KBM-7 (cell line): ENCODE measurements around the gene MAP2K5.

Experiments used
- DNase-seq: peaks from one replicate; pipeline ENCODE4 v3.0.0-alpha.2; 2015
- in situ Hi-C: fragments of 300-500 bp; cut with MboI; formaldehyde crosslinking; loops from 2 replicates; pipeline ENCODE4 v1.14.3; 2020; ENCODE audit warnings: low sequenced_read_pairs, low pct_unique_long_range_greater_than_20kb, mixed read lengths

MAP2K5 gene

DNA sequence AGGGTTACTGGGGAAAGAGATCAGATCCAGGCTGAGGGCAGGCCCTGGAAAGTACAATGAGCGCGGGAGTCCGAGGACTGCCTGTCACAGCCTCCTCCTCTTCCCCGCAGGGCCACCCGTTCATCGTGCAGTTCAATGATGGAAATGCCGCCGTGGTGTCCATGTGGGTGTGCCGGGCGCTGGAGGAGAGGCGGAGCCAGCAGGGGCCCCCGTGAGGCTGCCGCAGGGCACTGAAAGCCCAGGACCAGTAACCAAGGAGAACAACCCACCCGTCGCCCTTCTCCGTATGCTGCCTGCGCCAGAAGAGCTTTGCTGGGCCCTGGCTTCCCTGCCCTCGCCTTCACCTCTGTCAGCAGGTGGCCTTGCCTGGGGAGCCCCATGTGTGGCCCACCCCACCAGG, 264.0 kb downstream of the MAP2K5 start:
- DNase-seq = no peak
- in situ Hi-C loops = no loop called here

DNA sequence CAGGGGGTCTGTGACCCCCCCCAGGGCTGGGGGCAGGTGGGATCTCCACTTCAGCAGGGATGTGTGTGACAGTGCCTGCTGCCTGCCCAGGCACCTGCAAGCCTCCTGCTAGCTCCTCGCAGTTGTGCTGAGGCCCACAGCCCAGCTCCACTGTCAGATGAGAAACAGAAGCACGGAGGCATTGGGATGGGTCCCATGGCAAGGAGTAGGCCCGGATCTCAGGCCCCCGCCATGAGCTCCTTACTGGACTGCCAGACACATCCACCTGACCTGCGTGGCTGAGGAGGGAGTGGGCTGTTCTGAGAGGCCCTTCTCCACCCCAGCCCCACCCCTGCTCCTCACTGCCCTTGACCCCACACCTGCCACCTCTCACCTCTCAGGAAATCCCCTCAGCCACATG, 264.6 kb downstream of the MAP2K5 start:
- no peak for DNase-seq
- in situ Hi-C loops = no loop called here

DNA sequence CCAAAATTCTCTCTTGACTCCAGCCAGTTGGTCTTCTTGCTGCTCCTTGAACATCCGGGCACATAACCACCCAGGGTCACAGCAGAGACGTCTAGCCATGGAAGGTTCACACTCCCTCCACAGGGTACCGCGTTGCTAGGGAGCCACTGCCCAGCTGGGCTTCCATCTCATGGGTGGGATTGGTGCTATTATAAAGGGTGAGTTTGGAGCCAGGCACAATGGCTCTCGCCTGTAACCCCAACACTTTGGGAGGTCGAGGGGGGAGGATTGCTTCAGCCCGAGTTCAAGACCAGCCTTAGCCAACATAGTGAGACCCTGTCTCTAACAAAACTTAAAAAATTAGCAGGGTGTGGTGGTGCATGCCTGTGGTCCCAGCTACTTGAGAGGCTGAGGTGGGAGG, 265.3 kb downstream of the MAP2K5 start:
- DNase-seq = no peak
- in situ Hi-C loops = no loop called here

DNA sequence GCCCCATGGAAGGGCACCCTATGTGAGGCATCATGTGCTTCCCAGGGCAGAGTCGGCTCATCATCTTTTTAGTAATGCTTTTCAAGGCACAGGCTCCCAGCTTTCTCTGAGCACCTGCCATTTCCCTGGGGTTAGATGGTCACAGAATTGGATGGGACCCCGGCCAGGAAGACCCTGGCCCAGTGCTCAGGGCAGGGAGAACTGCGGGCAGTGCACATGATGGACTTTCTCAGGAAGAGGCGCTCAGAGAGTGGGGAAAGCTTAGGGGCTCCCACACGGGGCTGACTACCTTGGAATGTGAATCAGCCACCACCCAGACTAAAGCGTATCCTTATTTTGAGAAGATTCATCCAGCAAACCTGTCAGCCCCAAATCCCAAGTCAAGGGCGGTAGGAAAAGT, 266.3 kb downstream of the MAP2K5 start:
- no peak for DNase-seq
- in situ Hi-C loops = no loop called here

DNA sequence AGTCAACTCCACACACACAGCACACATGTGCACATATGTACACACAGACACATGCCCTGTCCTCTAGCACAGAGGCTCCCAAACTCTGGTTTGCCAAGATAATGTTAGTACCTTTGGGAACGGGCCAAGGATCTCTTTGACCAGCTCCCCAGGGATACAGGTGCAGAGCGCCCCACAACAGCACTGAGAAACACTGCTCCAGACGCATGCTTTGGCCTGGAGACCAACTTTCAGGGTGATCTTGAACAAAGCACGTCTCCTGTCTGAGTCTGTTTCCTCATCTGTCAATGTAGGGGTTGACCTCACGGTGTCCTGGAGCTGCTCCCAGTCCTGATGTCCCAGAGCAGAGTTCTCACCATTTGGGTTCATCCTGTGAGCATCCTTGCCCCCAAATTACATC, 266.9 kb downstream of the MAP2K5 start:
- in situ Hi-C loops = no loop called here
- DNase-seq = no peak

DNA sequence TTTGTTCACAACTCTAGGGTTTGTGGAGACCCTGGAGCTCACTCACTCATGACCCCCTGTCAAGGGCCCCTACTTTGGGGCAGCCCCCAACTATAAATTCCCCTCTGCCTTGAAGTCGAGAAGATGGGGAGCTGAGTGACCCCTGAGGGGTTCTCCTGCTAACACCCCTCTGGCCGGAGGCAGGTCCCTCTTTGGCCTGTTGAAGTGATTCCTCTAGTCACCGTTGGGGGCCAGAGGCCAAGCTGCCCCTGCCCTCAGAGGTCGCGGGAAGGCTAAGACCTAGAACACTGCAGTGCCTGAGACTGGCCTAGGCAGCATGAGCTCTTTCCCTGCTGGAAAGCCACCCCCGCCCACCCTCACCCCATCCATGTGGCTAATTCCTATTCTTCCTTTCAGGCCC, 267.4 kb downstream of the MAP2K5 start:
- in situ Hi-C loops = no loop called here
- DNase-seq = no peak

DNA sequence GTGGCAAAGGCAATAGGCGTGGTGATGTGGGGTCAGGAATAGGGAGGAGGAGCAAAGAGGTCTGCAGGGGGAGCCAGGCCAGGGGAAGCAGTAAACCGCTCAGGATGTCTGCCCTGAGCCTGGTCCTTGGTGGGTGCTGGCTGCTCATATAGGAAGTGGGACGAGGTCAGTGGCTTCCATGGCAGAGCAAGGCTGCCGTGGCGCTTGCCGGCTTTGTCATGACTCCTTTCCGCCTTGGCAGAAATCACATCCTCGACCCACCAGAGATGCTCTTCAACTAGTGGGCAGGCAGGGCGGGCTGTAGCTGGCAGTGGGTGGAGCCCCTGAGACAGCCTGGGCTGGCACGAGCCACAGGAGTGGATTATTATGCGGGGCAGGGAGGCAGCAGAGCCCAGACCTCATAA, 269.7 kb downstream of the MAP2K5 start:
- in situ Hi-C loops = no loop called here
- no peak for DNase-seq

DNA sequence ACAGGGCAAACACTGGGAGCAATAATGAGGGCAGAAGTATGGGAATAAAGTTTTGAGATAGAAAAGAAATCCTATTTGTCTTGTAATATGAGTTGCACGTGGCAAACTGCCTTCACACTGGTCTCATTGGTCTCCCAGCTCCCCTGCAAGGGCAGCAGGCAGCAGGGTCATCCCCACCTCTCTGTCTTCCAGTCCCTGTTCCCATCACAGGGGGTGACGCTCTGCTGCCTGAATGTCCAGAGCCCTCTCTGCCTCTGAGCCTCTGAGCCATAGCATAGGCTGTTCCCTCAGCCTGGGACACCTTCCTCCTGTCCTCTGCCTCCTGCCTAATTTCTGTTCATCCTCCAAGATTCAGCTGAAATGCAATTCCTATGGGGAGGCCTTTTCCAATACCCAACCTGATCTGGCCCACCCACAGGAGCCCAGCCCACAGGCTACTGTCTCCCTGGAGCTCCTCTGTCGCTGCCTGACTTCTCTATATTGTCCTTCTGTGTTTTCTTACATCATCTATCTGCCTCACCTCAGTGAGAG, 270.7 kb downstream of the MAP2K5 start:
- no peak for DNase-seq
- in situ Hi-C loops = no loop called here

DNA sequence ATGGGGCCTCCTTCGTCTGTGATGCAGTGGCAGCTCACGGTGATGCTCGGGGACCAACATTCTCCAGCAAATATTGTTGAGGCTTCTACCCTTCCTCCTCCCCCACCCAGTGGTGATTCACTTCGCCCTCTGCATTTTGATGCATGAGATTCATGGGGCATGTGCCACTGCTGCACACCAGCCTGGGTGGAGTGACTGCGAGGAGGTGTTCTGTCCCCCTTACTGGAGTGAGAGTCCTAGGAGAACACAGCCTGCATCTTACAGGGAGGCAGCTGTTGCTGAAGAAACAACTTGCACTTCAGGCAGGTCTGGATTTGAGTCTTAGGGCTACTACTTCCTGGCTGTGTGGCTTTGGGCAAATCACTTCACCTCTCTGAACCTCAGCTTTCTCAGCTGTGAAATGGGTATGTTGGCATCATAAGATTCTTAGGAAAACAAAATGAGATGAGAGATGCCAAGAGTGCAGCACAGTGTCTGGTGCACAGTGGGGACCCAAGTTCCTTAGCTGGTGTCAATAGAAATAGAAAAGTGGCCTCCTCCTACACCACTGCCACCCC, 272.6 kb downstream of the MAP2K5 start:
- in situ Hi-C loops = no loop called here
- DNase-seq = no peak

DNA sequence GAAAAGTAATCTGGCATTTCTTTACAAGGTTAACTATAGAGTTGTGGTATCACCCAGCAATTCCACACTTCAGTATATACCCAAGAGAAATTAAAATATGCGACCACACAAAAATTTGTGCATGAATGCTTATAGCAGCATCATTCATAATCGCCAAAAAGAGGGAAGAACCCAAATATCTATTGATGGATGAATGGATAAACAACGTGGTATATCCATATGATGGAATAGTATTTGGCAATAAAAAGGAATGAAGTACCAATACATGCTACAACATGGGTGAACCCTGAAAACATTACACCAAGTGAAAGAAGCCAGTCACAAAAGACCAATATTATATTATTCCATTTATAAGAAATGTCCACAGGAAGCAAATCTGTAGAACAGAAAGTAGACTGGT, 274.2 kb downstream of the MAP2K5 start:
- DNase-seq = no peak
- in situ Hi-C loops = no loop called here

DNA sequence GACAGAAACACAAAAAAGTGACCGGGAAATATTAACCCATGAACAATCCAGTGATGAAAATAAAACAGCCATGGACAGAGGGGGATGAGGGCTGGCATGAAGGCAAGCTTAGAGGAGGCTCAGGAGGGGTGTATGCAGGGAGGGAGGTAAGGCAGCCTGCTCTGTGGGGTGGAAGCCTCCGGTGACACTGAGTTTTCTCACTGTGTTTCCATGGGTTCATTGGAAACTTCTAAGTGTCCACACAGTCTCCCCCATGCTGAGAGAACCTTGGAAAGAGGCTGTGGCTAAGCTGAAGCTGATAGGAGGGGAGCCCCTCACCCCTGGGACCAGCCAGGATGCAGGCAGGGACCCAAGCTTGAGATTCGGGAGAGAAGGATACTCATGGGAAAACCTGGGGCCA, 276.0 kb downstream of the MAP2K5 start:
- DNase-seq = no peak
- in situ Hi-C loops = no loop called here

DNA sequence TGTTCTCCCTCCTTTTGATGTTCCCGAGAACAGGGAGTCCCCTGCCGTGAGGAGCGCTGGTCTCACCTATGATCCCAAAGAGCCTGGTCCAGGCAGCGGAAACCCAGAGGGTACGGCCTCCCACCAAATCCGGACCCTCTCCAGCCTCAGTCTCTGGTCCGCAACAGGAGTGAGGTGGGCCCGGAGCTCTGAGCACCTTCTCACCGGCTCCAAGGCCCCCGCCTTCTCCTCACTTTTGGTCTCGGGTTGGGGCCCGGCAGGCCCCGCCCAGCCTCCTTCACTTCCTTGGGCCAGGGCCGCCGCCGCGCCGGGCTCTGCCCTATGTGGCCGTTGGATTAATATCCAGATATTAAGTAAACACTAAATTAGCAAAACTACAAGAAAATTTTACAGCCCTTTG, 277.1 kb downstream of the MAP2K5 start:
- in situ Hi-C loops = no loop called here
- DNase-seq = no peak

DNA sequence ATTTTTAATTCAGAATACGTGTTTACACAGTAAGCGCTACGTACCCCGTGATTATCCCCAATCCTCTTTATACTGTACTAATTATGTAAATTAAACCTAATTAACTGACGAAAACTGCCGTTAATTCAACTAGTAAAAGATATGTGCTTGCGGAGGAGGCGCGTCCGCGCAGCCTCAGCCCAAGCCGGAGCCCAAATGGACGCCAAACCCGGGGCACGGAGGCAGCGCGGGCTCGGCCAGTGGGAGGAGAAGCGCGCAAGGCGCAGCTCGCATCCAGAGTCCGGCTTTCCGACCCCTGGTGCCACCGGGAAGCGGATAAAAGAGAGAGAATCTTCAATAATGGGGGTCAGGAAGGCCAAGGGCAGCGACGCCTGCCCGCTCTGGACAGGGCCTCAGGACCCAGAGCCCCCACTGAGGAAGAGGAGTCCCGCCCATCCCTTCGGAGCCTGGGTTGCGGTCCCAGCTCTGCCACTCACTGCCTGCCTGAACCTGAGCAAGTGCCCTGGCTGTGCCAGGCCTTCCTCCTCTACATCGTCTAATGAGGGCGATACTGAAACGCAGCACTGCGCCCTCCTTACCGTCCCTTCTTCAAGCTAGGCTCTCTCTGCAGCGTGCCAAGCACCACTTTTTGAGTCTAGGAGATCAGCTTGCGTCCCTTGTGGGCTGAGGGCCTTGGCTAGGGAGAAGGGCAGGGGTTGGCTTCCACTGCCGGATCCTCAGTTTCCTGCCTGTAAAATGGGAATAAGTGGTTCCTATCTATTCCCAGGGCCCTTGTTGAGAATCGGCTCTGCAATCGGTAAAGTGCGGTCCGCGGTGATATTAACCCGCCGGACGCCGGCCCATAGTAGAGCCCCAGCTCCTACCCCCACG, 277.9 kb downstream of the MAP2K5 start:
- in situ Hi-C loops = no loop called here
- no peak for DNase-seq

DNA sequence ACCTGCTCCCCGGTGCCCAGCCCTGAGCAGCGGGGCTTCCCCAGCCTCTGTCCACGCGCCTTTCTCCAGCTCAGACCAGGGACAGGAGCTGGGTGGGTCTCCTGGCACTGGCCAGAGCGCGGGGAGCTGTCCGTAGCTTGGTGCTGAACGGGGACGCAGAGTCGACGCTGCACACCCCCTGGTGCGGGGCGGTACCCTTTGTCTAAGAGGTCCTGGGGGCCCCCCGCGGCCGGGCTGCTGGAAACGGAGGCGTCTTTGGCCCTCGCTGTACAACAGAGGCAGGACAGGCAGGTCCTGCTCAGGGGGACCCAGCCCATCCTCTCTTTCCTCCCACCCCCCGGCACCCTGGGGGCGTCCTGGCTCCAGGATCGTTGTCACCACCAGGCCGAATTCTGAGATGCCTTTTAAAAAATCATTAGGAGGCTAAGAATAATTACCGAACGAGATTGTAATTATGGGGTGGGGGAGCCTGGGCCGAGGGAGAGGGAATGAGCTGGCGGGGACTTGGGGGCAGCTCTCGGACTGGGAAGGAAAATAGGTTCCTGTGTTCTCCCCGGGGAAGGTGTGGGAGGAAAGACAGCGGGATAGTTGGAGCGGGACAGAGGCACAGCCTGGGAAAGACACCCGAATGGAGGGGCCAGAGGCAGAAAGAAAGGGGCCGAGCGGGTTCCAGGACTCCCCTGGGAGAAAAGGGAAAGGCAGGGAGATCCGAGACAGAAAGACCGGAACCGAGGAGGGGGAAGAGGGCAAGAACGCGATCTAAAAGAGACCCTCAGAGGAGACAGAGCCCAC, 278.7 kb downstream of the MAP2K5 start:
- peak; percentile 64 for DNase-seq
- in situ Hi-C loops = no loop called here

DNA sequence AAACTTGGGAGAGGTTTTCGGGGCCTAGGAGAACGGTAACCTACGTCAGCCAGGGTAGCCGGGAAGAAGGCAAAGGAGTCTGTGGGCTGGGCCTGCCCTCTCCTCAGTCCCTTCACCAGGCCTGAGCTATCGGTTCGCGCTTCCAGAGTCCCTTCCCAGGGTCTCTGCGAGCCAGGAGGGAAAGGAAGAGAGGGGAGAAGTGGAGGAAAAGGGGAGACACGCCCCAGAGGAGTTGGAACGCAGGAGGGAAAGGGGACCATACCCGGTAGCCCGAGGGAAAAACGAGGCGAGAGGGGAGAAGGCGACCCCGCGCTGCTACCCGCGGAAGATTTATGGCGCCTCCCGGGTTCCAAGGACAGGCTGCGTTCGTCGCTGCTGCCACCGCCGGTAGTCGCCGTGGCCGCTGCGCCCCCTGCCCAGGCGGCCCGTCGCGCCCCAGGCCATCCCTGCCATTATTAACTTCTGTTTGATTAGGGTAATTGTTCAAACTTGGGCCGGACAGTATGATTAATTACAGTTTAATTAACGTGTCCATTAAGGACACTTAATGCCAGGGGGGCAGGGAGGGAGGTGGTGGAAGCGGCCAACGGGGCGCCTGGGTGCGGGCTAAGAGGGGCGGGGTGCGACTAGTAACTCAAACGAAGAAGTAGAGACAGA, 279.4 kb downstream of the MAP2K5 start:
- in situ Hi-C loops = no loop called here
- no peak for DNase-seq

DNA sequence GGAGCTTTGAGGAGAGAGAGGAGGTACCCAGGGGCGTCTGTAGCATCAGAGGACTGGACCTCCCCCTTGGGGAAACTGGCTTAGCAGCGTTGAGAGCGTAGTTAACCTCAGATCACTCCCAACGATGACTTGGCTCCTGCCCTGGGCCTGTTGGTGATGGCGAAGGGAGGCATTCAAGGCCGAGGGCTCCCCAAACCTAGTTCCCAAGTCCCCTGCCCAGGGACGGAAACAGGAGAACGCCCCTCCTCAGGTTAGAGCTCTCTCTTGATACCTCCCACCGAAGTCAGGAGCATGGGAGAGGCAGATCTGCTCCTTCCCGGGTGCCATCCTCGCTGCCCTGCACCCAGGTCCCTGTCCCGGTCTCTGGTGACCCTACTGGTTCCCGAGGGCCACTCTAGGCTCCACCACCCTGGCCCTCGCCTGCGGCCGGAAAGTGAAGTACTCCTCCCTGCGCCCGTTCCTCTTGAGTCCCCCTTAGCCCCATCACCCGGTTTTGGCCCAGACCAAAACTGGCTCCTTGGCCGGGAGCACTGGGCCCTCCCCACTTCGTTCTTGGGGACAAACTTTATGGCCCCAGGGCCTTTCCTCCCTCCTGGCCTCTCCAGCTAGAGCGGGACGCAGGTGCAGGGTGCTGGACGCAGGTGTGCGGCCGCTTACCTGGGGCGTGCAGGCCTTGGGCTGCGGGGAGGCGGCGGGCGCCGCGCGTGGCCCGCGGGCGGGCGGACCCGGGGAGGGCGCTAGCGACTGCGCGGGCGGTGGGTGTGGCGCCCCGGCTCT, 280.2 kb downstream of the MAP2K5 start:
- in situ Hi-C loops = no loop called here
- no peak for DNase-seq

DNA sequence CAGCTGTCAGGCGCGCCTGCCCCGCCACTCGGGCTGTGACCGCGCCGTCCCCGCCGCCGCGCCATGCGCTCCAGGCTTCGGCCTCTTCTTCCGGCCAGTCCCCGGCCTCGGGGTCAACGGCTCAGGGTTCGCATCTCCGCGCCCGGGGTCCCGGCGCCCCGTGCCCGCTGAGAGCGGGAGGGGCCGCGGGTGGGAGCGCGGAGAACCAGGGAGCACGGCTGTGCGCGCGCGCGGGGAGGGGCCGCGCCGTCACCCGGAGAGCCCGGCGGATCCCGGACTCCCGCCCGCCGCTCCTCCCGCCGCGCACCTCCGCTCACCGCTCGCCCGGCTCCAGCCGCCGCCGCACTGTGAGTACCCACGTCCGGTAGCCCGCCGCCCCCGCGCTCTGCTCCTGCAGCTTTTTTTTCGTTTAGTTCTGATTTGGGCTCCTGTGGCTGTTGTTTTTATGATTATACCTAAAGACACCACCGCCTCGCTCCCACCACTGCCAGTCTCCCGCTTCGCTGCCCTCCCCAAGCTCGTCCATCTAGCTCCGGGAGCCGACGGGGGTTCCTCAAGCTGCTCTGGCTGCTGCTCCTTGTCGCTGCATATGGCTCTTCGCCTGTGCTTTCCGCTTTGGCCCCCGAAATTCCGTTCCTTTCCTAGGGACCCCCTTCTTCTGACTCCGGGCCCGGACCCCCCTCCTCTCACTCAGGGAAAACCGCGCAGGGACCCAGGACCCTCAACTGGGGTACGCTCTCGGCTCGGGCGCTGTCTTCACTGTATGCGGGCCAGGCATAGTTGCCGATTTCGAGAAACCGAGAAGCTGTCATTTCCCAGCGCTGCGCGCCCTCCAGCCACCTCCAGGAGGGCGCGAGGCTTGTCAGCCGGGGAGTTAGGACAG, 281.1 kb downstream of the MAP2K5 start:
- DNase-seq = peak; percentile 68
- in situ Hi-C loops = no loop called here
